ENCODE results near the gene STAB2. TPM values are rescaled to one million over a fixed set of nuclear protein-coding genes. Genes with fewer than 3 reads are reported as not detected.

Gene STAB2
- total RNA-seq, 1 experiment from 2014 or later: not detected

- no peak for DNase-seq (ENCODE audit: low read depth)
These were observed 7.0 kb upstream of the STAB2 start for GRCh38 chr12:103580026-103580425.

- no peak for DNase-seq (ENCODE audit: low read depth)
These were observed 4.1 kb upstream of the STAB2 start for GRCh38 chr12:103583008-103583407.

DNA sequence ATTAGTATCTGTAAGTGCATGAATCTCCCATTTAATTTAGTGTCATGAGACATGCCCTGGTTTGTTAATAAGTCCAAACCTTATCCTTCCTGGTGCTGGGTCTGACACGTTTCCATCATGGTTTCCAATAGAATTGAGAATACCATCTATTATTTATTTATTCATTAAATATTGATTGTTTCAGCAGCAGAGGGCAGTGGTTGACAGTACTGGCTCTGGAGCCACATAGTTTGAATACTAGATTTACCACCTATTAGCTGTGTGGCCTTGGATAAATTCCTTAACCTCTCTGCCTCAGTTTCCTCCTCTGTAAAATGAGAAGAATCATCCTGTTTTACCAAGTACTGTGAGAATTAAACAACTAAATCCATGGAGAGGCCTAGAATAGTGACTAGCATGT lies 941 bp upstream of the STAB2 start:
- no peak for DNase-seq (ENCODE audit: low read depth)

DNA sequence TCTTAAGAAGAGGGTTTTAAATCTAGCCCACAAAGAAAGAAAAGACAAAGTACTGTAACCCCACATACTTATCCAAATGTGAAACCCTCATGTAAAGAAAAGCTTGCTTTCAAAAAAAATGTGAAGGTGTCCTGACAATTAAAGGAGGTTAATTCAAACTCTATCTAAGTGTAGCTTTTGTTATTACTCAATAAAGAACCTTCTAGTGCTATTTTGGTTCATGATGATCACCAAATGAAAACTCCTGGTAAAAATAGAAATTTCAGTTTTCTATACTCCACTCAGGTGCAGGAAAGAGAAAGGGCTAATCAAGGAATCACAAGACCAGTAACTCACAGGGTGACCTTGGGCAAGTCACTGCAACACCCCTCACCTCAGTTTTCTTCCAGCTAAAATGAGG lies 1.6 kb downstream of the STAB2 start:
- no peak for DNase-seq (ENCODE audit: low read depth)

DNA sequence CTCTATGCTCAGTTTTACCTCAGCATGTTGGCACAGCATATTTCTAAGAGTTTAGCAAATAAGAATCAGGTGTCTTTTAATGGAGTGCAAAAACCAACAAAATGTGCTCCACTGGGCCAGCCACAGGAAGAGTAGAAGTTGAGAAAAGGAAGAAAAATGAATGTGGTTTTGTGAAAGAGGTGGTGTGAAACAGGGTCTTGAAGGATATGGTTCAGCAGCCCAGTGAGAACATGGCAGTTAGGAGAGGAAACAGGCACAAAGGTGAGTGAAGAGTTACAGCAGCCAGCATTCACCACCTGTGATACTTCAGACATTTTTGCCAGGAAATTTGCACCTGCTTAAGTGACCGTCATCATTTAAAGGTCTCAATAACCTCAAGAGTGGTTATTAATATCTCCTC lies 2.4 kb downstream of the STAB2 start:
- DNase-seq (ENCODE audit: low read depth): no peak

- DNase-seq (ENCODE audit: low read depth): no peak
These were observed 3.2 kb downstream of the STAB2 start for GRCh38 chr12:103590271-103590670.

DNA sequence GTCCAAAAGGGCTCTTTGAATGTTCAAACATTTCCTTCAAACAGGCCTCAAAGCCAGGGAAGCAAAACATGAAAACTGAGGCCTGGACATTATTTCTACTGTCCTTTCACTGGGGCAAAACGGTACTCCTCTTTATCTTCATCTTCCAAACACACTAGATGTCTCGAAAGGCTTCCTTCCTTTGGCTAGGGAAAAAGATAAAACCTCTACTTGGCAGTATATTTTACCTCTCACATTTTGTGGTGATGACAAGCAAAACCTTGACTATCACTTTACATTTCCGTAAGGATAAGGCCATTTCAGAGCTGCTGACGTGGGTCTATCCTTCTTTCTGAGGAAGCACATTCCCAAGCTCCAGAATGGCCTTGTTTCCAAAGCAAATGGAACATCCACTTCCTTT lies 9.9 kb downstream of the STAB2 start:
- no peak for DNase-seq (ENCODE audit: low read depth)

- no peak for DNase-seq (ENCODE audit: low read depth)
These were observed 12.2 kb downstream of the STAB2 start for GRCh38 chr12:103599274-103599673.

GRCh38 chr12:103600967-103601728 lies 14.1 kb downstream of the STAB2 start:
- DNase-seq (ENCODE audit: low read depth): no peak

DNA sequence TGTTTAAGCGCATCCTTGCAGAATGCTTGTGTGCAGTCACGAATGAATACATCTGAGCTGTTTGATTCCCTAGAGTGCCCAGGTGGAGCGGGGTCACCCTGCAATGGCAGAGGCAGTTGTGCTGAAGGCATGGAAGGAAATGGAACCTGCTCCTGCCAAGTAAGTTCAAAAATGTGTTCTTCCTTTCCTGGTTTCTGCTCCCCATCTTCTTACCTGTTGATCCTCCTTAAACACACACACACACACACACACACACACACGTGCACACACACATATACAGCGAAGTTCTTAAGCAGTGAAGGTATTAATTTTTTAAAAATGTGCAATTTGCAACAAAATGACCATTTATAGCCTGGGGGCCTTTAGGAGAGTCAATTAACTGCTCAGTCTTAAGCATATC lies 33.3 kb downstream of the STAB2 start:
- DNase-seq (ENCODE audit: low read depth): no peak

DNA sequence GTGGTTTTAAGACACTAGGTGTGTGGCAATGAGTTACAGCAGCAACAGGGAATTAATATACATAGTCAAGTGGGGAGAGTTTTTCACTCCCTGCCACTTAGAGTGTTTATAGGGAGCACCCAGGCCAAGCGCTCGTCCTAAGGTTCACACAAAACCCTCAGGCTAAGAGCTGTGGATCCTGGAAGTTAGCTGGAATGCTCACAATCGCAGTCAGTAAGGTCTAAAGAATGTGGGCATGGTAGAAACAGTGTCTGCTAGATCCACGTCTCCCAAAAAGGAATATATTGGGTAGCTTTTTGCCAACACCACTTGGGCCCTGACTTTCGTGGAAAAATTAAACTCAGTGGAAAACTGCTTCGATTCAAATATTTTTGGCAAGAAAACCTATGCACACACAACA lies 36.6 kb downstream of the STAB2 start:
- peak; percentile 35 for DNase-seq (ENCODE audit: low read depth)

- DNase-seq (ENCODE audit: low read depth): peak; percentile 75
These were observed 39.4 kb downstream of the STAB2 start for GRCh38 chr12:103626498-103626897.

DNA sequence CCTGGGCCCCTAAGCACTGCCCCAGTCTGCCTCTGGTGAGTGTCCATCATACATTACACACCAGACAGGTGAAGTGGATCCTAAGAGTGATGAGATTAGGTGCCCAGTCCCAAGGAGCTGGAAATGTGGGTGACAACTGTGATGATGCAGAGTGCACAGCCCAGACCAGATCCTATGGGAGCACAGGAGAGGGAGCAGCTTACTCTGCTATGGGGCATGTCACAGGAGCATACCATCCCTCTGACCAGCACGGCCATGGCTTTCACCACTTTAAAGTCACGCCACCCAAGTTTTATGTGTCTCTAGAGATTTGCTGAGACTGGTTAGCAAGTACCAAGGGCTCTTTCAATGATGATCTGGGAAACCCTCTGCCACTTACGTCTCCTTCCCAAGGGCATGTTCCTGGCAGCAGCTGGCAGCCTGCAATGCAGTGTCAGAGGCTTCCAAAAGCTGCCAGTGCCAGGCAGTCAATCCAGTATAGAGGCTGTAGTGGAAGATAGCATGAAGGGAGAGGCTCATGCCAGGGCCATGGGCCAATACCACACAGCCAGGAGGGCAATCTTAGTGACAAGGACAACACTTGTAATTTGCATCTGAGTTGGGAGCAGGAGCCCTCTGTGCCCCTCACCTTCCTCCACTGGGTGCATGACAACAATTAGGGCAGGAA lies 40.2 kb downstream of the STAB2 start:
- DNase-seq (ENCODE audit: low read depth): no peak

- DNase-seq (ENCODE audit: low read depth): peak; percentile 48
These were observed 45.6 kb downstream of the STAB2 start for GRCh38 chr12:103632554-103633216.

DNA sequence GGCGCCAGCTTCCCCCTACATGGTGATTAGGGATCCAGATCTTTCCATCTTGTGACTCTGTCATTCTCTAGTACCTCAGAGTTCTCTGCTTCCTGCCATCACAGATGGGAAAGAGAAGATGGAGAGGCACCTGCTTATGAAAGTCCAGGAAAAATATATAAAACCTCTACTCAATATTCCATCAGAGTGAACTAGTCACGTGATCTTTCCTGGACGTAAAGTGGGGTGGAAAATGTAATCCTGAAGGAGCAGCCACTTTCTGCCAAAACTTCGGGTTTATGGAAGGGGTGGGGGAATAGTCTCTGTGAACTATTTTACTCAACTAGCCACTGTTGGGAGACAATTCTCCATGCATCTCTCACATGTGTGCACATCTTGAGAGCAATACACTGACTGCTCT lies 47.7 kb downstream of the STAB2 start:
- no peak for DNase-seq (ENCODE audit: low read depth)

DNA sequence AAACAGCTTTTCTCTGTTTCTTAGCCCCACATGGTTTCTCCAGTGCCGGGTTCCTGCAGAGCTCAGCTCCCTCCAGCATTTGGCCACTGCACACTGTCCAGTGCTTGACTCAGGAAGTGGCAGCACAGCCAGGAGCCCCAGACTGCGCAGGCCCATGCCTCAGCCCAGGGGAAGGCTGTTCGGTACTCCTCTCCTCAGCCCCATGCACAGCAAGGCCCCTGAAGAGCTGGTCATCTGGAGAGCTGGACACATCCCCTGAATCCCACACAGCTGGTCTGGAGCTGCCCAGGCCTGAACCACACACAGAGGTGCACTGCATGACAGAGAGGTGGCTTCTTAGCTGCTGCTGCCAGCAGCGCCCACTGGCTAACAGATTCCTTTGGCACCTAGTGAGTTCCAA lies 48.3 kb downstream of the STAB2 start:
- DNase-seq (ENCODE audit: low read depth): no peak

- DNase-seq (ENCODE audit: low read depth): no peak
These were observed 49.9 kb downstream of the STAB2 start for GRCh38 chr12:103637021-103637420.

- DNase-seq (ENCODE audit: low read depth): no peak
These were observed 50.4 kb downstream of the STAB2 start for GRCh38 chr12:103637429-103637828.

- DNase-seq (ENCODE audit: low read depth): no peak
These were observed 52.9 kb downstream of the STAB2 start for GRCh38 chr12:103639983-103640382.

DNA sequence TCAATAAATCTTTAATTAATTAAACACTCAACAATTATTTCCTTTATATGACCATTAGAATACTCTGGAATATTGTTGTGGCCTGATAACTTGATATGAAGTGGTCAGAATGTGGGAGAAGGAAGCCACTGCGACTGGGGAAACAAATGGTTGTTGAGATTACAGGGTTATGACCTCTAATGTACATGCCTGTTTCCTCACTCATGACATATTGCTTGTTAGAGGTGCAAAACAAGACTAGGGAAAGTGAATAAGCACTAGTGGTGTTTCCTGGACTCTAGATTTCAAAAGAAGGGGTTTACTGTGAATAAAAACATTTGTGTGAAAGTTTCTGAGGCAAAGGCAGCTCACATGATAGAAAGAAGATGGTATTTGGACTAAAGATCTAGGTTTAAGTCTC lies 53.3 kb downstream of the STAB2 start:
- DNase-seq (ENCODE audit: low read depth): no peak

DNA sequence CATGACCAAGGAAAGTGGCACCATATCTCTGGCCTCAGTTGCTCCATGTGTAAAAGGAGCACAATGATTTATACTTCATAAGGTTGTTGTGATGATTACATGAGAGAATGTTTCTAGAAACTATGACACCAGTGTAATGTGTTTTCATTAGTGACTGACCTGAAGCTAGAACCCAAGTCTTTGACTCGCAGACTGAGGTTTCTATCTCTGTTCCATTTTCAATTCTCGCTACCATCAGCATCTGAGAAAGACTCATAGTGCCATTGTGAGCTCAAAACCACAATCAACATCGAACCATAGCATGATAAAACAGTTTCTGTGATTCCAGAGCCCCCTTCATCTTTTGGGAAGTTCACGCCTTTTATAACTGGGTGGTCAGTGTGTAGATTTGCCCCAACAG lies 53.8 kb downstream of the STAB2 start:
- no peak for DNase-seq (ENCODE audit: low read depth)

DNA sequence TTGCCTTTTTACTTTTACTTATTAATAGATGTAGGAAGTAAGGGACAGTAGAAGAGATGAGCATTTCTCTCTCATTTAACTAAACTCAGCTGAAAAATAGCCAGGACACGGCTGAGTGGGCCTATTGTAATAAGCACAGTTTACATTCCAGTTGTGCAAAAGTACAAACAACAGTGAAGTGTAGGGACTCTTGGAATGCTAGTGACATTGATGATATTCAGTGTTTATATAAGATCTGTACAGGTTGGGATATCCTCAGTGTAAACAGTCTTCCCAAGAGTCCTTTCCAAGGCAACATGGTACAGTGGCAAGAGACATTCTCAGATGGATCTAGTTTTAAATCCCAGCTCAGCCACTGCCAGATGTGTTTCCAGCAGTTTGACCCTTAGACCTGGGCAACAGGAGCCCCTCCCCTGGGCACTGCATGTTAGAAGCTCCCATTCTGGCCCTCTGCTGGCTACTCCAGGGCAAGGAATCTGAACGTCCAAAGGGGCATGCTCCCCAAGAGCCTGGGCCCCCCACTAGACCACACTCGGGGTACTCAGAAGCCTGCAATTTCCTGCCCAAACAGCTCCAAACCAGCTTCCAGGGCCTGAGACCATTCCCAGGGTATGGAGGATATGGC lies 55.3 kb downstream of the STAB2 start:
- no peak for DNase-seq (ENCODE audit: low read depth)

- no peak for DNase-seq (ENCODE audit: low read depth)
These were observed 58.1 kb downstream of the STAB2 start for GRCh38 chr12:103645202-103645601.

All from M059J (cell line).